Panc1 (cell line): ENCODE results near the gene CREB3L2. TPM values are rescaled to one million over a fixed set of nuclear protein-coding genes. Genes with fewer than 3 reads are reported as not detected.

Source experiments
- ATAC-seq: fragments of 200-7000 bp; cut with Tn5 transposase; 2 replicates; pipeline ENCODE4 v1.9.1; 2020; ENCODE audit warnings: mild to moderate bottlenecking, moderate library complexity
- BruUV-seq: library from RNA; stranded (reverse); fragments of 400-500 nt; replicated peaks from 2 replicates; lab custom pipeline; 2021; lab: Mats Ljungman, UMichigan
- CTCF ChIA-PET: fragments of 300-600 bp; sonication (Branson Sonifier 250); formaldehyde crosslinking; loops from one replicate; lab custom pipeline; 2022; ENCODE audit warnings: antibody characterized with exemption; lab: Charles Lee
- POLR2A ChIA-PET: fragments of 300-600 bp; sonication (Branson Sonifier 250); formaldehyde crosslinking; loops from one replicate; lab custom pipeline; 2022; ENCODE audit warnings: antibody characterized with exemption; lab: Charles Lee
- DNase-seq: peaks from one replicate; pipeline ENCODE4 v3.0.0-alpha.2; 2010; ENCODE audit warnings: low read depth, low spot score
- H3K27ac ChIP-seq: 2 replicates; pipeline ENCODE4 v1.5.1; 2011; ENCODE audit warnings: mild to moderate bottlenecking, low read length, inconsistent platforms
- H3K27me3 ChIP-seq: fragments of 200-500 bp; sonication (Bioruptor generic); 2 replicates; pipeline ENCODE4 v1.6.0; 2014; ENCODE audit warnings: low read length, inconsistent platforms; ENCODE audit not compliant: control insufficient read depth, insufficient read depth
- H3K36me3 ChIP-seq: fragments of 200-500 bp; sonication (Bioruptor generic); 2 replicates; pipeline ENCODE4 v1.5.1; 2014; ENCODE audit warnings: inconsistent platforms, mild to moderate bottlenecking, low read length, moderate library complexity; ENCODE audit not compliant: control insufficient read depth, insufficient read depth
- H3K4me1 ChIP-seq: 2 replicates; pipeline ENCODE4 v1.5.1; 2011; ENCODE audit warnings: inconsistent platforms, mild to moderate bottlenecking, low read length, moderate library complexity; ENCODE audit not compliant: control insufficient read depth, insufficient read depth
- H3K4me3 ChIP-seq, 2 experiments: 2 replicates each; pipeline ENCODE4 v1.5.1; 2011 to 2012; ENCODE audit warnings: low read depth in 2 of 2, low read length in 2 of 2, mild to moderate bottlenecking in 2 of 2, inconsistent platforms in 1 of 2, moderate library complexity in 1 of 2
- H3K9me3 ChIP-seq: fragments of 200-500 bp; sonication (Bioruptor generic); 2 replicates; pipeline ENCODE4 v1.5.1; 2014; ENCODE audit warnings: low read depth, mild to moderate bottlenecking, inconsistent platforms, low read length, moderate library complexity; ENCODE audit not compliant: control insufficient read depth, insufficient read depth
- POLR2AphosphoS5 ChIP-seq: IDR thresholded peaks from 2 replicates; pipeline ENCODE4 v1.6.1; 2012; ENCODE audit warnings: mild to moderate bottlenecking, low read depth, low read length, moderate library complexity
- SIN3A ChIP-seq: IDR thresholded peaks from 2 replicates; pipeline ENCODE4 v1.6.1; 2012; ENCODE audit warnings: low read depth, mild to moderate bottlenecking, low read length, moderate library complexity, borderline replicate concordance; ENCODE audit not compliant: insufficient read depth
- TCF7L2 ChIP-seq: IDR thresholded peaks from 2 replicates; pipeline ENCODE4 v1.6.1; 2011; ENCODE audit warnings: mild to moderate bottlenecking, low read depth, low read length, inconsistent platforms
- in situ Hi-C: cut with HindIII; loops from 2 replicates; pipeline ENCODE4 v1.10.0; 2016; ENCODE audit warnings: low sequenced_read_pairs, low pct_unique_long_range_greater_than_20kb
- intact Hi-C: fragments of 100-400 bp; cut with micrococcal nuclease; formaldehyde crosslinking; loops from one replicate; pipeline ENCODE4 v1.10.0; 2022; ENCODE audit not compliant: unreplicated experiment
- total RNA-seq: library from RNA; stranded (reverse); gene quantifications from one replicate; pipeline ENCODE4 v1.2.1, GENCODE V29; 2021; ENCODE audit not compliant: unreplicated experiment
- TF ChIP-seq, protein P1 (sequence below): fragments of 450-650 bp; IDR thresholded peaks from 2 replicates; pipeline ENCODE4 v1.5.1; 2017; ENCODE audit warnings: mild to moderate bottlenecking
- TF ChIP-seq, protein P2 (sequence below), 2 experiments: IDR thresholded peaks; 2 replicates each; pipeline ENCODE4 v1.6.1; 2011 to 2012; ENCODE audit warnings: low read depth in 2 of 2, control low read depth in 1 of 2, low read length in 1 of 2, mild to moderate bottlenecking in 1 of 2, moderate library complexity in 1 of 2; ENCODE audit not compliant: insufficient read depth in 1 of 2

The CREB3L2 gene
- total RNA-seq, 1 experiment from 2014 or later: 22.7 TPM

DNA sequence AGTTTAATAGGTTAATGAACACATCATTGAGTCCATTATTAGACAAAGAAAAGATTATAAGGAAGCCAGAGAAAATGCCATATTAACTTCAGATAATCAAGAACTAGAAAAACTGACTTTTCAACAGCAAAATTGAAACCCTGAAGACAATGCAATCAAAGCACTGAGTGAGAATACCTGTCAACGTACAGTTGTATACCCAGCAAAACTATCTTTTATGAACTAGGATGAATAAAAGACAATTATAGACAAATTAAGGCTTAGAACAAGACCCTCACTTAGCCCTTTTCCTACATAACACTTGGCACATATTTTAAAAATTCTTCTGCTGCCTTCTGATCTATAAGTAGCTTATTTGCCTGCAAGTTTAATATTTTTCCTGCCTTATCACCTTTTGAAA is 136.1 kb downstream of the CREB3L2 start:
- ATAC-seq: no peak
- BruUV-seq: no TSS peak
- ChIA-PET POLR2A (interaction anchor here (0.6 kb wide), 1 partner anchor 9 kb away, joined by 4 read pairs; no protein-coding TSS in a partner anchor), CTCF (no interaction called here)
- H3K9me3 ChIP-seq: no peaks in the 10 kb centered on the region
- no peak overlapping the region for H3K27ac ChIP-seq
- H3K27me3 ChIP-seq: no peaks in the 10 kb centered on the region
- H3K4me3 ChIP-seq: no peak overlapping the region
- in situ Hi-C loops: no loop called here
- no peaks in the 10 kb centered on the region for H3K36me3 ChIP-seq
- H3K4me1 ChIP-seq: no peaks in the 10 kb centered on the region
- intact Hi-C loops: no loop called here
- TF ChIP-seq, protein P1, sequence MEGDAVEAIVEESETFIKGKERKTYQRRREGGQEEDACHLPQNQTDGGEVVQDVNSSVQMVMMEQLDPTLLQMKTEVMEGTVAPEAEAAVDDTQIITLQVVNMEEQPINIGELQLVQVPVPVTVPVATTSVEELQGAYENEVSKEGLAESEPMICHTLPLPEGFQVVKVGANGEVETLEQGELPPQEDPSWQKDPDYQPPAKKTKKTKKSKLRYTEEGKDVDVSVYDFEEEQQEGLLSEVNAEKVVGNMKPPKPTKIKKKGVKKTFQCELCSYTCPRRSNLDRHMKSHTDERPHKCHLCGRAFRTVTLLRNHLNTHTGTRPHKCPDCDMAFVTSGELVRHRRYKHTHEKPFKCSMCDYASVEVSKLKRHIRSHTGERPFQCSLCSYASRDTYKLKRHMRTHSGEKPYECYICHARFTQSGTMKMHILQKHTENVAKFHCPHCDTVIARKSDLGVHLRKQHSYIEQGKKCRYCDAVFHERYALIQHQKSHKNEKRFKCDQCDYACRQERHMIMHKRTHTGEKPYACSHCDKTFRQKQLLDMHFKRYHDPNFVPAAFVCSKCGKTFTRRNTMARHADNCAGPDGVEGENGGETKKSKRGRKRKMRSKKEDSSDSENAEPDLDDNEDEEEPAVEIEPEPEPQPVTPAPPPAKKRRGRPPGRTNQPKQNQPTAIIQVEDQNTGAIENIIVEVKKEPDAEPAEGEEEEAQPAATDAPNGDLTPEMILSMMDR: no peak
- TF ChIP-seq TCF7L2: no peak
- TF ChIP-seq, protein P2, sequence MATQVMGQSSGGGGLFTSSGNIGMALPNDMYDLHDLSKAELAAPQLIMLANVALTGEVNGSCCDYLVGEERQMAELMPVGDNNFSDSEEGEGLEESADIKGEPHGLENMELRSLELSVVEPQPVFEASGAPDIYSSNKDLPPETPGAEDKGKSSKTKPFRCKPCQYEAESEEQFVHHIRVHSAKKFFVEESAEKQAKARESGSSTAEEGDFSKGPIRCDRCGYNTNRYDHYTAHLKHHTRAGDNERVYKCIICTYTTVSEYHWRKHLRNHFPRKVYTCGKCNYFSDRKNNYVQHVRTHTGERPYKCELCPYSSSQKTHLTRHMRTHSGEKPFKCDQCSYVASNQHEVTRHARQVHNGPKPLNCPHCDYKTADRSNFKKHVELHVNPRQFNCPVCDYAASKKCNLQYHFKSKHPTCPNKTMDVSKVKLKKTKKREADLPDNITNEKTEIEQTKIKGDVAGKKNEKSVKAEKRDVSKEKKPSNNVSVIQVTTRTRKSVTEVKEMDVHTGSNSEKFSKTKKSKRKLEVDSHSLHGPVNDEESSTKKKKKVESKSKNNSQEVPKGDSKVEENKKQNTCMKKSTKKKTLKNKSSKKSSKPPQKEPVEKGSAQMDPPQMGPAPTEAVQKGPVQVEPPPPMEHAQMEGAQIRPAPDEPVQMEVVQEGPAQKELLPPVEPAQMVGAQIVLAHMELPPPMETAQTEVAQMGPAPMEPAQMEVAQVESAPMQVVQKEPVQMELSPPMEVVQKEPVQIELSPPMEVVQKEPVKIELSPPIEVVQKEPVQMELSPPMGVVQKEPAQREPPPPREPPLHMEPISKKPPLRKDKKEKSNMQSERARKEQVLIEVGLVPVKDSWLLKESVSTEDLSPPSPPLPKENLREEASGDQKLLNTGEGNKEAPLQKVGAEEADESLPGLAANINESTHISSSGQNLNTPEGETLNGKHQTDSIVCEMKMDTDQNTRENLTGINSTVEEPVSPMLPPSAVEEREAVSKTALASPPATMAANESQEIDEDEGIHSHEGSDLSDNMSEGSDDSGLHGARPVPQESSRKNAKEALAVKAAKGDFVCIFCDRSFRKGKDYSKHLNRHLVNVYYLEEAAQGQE (IDR thresholded peaks at IDR 0.05; ENCODE audit: insufficient read depth in 1 of 2, low read depth in 2 of 2, low read length in 1 of 2): no peak
- TF ChIP-seq POLR2AphosphoS5: no peak
- TF ChIP-seq SIN3A: no peak
- no peak for DNase-seq

DNA sequence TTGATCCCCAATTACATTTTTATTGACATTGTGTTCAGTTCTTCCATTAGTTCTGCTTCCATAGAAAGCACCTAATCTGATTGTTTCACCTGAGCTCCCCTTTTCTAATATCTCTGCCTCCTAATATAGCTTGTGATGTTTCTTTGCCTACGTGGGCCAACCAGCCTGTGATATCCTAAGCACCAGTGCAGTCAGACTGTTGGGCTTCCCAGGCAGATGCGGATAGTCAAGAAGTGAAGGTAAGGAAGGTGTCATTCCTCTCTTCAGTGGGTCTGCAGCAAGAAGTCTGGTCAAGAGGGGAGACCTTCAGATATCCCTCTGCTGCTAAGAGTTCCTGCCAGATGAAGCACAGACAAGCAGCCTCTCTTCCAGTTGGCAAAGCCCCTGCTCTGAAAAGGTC is 138.9 kb downstream of the CREB3L2 start:
- ATAC-seq: no peak
- no peak for DNase-seq
- TF ChIP-seq, protein P2 (IDR thresholded peaks at IDR 0.05; ENCODE audit: insufficient read depth in 1 of 2, low read depth in 2 of 2, low read length in 1 of 2): no peak
- TF ChIP-seq TCF7L2 (no peak), SIN3A (no peak), POLR2AphosphoS5 (no peak)
- TF ChIP-seq, protein P1: no peak
- in situ Hi-C loops: no loop called here
- ChIA-PET POLR2A (no interaction called here), CTCF (no interaction called here)
- Histone ChIP-seq H3K4me1 (no peaks in the 10 kb centered on the region), H3K9me3 (no peaks in the 10 kb centered on the region), H3K27ac (no peak overlapping the region), H3K36me3 (no peaks in the 10 kb centered on the region), H3K27me3 (no peaks in the 10 kb centered on the region), H3K4me3 (no peak overlapping the region)
- intact Hi-C loops: no loop called here
- no TSS peak for BruUV-seq
